ENCODE data around the gene SLC9A8.

The SLC9A8 gene

DNA sequence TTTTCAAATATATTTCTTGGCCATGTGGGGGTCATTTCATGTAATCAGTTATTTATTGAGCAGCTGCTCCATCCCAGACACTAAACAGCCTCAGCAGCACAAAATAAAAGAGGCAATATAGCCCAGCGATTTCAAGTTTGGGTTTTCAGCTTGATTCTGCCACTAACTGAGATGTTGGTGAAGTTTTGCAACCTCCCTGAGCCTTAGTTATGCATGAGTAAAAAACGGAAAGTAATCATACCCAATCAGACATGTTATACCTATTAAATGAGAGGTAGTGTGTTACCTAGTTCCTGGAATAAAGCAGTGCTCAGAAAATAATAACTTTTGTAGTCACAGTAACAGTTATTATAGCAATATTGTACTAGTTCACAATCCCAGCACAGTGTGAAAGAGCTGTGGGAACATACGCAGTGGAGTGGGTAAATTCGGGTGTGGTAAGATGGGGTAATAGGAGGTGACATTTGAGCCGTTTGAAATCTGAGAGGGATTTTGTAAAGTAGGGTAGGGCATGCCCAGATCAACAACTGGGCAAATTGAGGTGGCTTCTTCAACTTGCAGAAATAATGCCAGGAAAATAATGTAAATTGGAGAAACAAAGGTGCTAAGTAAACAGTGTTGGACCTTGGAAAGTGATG lies 1.5 kb downstream of the SLC9A8 start:
- DNase-seq (ENCODE audit: low spot score): peak; percentile 13

- no peak for DNase-seq (ENCODE audit: low spot score)
Observed at GRCh38 chr20:49818816-49819215, 6.2 kb downstream of the SLC9A8 start.

DNA sequence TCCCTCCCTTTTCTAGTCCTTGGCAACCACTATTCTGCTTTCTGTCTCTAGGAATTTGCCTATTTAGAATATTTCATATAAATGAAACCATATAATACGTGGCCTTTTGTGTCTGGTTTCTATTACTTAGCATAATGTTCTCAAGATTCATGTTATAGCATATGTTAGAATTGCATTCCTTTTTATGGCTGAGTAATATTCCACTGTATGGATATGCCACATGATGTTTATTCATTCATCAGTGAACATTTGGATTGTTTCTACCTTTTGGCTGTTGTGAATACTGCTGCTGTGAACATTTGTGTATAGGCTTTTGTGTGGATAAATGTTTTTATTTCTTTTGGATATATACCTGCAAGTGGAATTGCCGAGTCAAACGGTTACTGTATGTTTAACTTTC lies 7.1 kb downstream of the SLC9A8 start:
- no peak for DNase-seq (ENCODE audit: low spot score)

- DNase-seq (ENCODE audit: low spot score): no peak
Observed at GRCh38 chr20:49821381-49821780, 8.8 kb downstream of the SLC9A8 start.

- DNase-seq (ENCODE audit: low spot score): no peak
Observed at GRCh38 chr20:49821870-49822331, 9.3 kb downstream of the SLC9A8 start.

- DNase-seq (ENCODE audit: low spot score): peak; percentile 65
Observed at GRCh38 chr20:49823152-49823847, 10.7 kb downstream of the SLC9A8 start.

DNA sequence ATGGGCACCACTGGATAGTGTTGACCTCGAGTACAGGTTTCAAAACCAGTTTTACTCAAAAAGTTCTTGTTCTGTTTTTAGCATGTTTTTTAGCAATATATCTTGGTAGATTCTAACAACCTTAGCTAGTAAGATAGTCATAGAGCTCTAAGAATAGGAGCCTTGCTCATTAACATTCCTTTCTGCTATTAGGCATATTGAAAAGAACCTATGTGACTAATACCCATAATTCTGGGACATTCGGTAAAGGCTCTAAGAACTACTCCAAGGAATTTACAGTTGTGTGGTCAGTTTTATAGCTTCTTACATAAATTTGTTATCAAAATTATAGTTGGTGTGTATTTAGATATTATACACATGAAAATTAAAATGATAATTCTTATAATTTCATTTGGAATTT lies 11.6 kb downstream of the SLC9A8 start:
- DNase-seq (ENCODE audit: low spot score): no peak

DNA sequence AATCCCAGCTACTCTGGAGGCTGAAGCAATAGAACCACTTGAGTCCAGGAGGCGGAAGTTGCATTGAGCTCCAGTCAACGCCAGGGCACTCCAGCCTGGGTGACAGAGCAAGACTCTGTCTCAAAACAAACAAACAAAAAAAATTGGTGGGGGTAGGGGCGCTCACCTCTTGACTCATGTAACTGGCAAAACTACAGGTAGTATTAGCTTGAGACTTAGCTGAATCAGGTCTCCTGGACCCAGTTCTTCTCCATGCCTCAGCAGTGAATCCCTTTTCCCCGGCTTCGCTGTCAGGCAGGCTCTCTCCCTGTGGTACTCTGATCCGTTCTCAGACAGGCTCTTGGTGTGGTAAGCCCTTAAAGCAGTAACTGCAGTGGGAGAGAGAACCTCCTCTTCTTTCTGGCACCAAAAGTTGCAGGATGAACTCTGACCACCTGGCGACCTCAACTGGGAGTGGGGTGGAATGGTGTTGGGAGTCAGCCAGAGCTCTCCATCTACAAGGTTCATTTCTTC lies 12.9 kb downstream of the SLC9A8 start:
- no peak for DNase-seq (ENCODE audit: low spot score)

- DNase-seq (ENCODE audit: low spot score): no peak
Observed at GRCh38 chr20:49831022-49831769, 18.6 kb downstream of the SLC9A8 start.

GRCh38 chr20:49831770-49832631 lies 19.4 kb downstream of the SLC9A8 start:
- DNase-seq (ENCODE audit: low spot score): no peak

- no peak for DNase-seq (ENCODE audit: low spot score)
Observed at GRCh38 chr20:49832632-49833327, 20.2 kb downstream of the SLC9A8 start.

GRCh38 chr20:49833483-49833882 lies 20.9 kb downstream of the SLC9A8 start:
- DNase-seq (ENCODE audit: low spot score): no peak

DNA sequence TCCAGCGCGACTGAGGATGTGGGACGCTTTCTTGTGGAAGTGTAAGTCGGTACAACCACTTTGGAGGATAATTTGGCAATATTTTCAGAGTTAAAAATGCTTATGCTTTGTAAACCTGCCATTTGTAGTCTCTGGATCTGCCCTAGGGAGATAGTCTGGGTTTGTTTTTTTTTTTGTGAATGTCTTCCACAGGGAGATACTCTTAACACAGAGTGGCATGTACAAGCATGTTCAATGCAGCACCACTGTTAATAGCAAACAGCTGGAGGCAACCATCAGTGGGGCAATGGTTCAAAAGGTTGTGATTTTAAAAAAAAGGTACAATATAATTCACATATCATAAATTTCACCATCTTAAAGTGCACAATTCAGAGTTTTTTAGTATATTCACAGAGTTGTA lies 22.4 kb downstream of the SLC9A8 start:
- no peak for DNase-seq (ENCODE audit: low spot score)

DNA sequence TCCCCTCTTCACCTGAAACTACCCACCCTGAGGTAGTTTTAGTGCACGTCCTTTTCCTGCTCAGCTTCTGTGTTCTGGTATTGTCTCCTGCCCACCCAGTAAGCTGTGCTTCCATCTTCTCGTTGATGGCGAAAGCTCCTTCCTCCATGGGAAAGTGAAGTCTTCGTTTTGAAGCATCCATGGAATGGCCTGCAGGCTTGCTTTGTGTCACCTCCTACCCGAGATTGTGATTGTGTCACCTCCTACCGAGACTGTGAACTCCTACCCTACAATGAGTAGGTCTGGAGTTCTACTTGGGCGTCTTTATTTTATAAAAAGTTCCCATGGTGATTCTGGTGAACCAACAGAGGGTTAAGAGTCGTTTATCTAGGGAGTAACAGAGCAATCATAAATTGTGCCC lies 25.9 kb downstream of the SLC9A8 start:
- DNase-seq (ENCODE audit: low spot score): no peak

GRCh38 chr20:49843139-49843538 lies 30.5 kb downstream of the SLC9A8 start:
- DNase-seq (ENCODE audit: low spot score): no peak

DNA sequence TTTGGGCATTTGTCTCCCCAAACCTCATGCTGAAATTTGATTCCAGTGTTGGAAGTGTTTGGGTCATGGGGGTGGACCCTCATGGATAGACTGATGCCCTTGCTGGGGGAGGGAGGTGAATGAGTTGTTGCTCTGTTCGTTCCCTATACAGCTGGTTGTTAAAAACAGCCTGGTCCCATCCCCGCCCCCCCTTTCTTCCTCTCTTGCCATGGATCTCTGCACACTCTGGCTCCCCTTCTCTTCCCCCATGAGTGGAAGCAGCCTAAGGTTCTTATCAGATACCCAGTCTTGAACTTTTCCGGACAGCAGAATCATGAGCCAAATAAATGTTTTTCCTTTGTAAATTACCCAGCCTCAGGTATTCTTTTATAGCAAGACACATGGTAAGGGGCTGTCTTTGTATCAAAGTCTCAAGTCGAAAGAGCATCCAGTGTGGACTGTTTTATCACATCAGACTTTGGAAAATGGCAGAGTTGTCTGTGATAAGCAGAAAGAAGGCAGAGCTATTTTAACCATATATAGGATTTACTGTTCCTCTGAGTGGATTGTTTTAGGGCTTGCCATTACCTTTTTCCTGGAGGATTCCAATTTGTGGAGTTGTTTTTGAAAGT lies 31.2 kb downstream of the SLC9A8 start:
- DNase-seq (ENCODE audit: low spot score): no peak

GRCh38 chr20:49845060-49845459 lies 32.4 kb downstream of the SLC9A8 start:
- no peak for DNase-seq (ENCODE audit: low spot score)

DNA sequence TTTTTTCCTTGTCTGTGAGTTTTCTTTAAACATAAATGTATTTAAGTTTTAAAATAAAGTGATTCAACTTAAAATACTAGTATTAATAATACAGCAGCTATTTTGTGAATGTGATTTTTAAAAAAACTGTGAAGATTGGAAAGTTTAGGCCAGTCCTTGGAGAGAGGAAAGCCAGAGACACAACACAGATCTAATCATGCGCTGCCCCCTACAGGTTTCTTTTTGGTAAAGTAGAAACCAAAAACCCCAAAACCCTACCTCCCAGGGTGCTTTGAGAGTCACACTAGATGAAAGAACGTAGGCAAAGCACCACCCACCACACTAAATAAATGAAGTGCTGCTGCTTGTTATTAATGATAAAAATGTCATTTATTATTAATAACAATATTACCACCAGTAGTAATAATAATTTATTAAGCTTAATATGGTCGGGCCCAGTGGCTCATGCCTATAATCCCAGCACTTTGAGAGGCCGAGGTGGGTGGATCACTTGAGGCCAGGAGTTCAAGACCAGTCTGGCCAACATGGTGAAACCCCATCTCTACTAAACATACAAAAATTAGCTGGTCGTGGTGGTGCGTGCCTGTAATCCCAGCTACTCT lies 33.7 kb downstream of the SLC9A8 start:
- DNase-seq (ENCODE audit: low spot score): peak; percentile 65

- DNase-seq (ENCODE audit: low spot score): no peak
Observed at GRCh38 chr20:49850463-49851230, 38.0 kb downstream of the SLC9A8 start.

All from CD4-positive, alpha-beta T cell treated with Interleukin-15 for 4 hours (primary cell).